IMR-90 (cell line): ENCODE results near the gene DGKG. TPM values are rescaled to one million over a fixed set of nuclear protein-coding genes. Genes with fewer than 3 reads are reported as not detected.

ENCODE experiments used
- ATAC-seq: fragments of 200-7000 bp; cut with Tn5 transposase; 2 replicates; pipeline ENCODE4 v1.9.1; 2020; ENCODE audit warnings: low read depth, mild to moderate bottlenecking, moderate library complexity
- BruUV-seq: library from RNA; stranded (reverse); fragments of 400-500 nt; replicated peaks from 2 replicates; lab custom pipeline; 2021; lab: Mats Ljungman, UMichigan
- CTCF ChIA-PET: fragments of 300-600 bp; formaldehyde crosslinking; extraction: SDS; loops from one replicate; lab custom pipeline; 2021; ENCODE audit warnings: antibody characterized with exemption; lab: Yijun Ruan, JAX
- POLR2A ChIA-PET: fragments of 300-600 bp; sonication (Branson Sonifier 250); formaldehyde crosslinking; loops from one replicate; lab custom pipeline; 2022; ENCODE audit warnings: antibody characterized with exemption; ENCODE audit not compliant: unreplicated experiment; lab: Charles Lee
- DNase-seq: peaks from one replicate; pipeline ENCODE4 v3.0.0; 2013
- H2AFZ ChIP-seq: replicated peaks from 2 replicates; pipeline ENCODE3; 2013; ENCODE audit warnings: low read length, mild to moderate bottlenecking; ENCODE audit not compliant: poor library complexity
- H2AK5ac ChIP-seq: 2 replicates; pipeline ENCODE4 v1.6.1; 2013; ENCODE audit warnings: low read depth, low read length, inconsistent platforms
- H2AK9ac ChIP-seq: replicated peaks from 2 replicates; pipeline ENCODE3; 2013; ENCODE audit warnings: mild to moderate bottlenecking, low read depth, low read length, moderate library complexity; ENCODE audit not compliant: poor library complexity
- H2BK120ac ChIP-seq: 2 replicates; pipeline ENCODE4 v1.6.1; 2013; ENCODE audit warnings: low read depth, low read length, inconsistent platforms
- H2BK15ac ChIP-seq: 3 replicates; pipeline ENCODE4 v1.6.1; 2013; ENCODE audit warnings: low read depth, low read length, inconsistent platforms
- H2BK20ac ChIP-seq: 2 replicates; pipeline ENCODE4 v1.6.1; 2013; ENCODE audit warnings: low read depth, mild to moderate bottlenecking, inconsistent platforms, low read length, moderate library complexity
- H2BK5ac ChIP-seq: 2 replicates; pipeline ENCODE4 v1.6.1; 2013; ENCODE audit warnings: mild to moderate bottlenecking, low read depth, low read length, inconsistent platforms; ENCODE audit not compliant: poor library complexity, severe bottlenecking
- H3K14ac ChIP-seq: replicated peaks from 2 replicates; pipeline ENCODE4 v1.6.1; 2013; ENCODE audit warnings: low read depth, low read length, inconsistent platforms
- H3K18ac ChIP-seq: 2 replicates; pipeline ENCODE4 v1.6.1; 2013; ENCODE audit warnings: low read depth, low read length, control low read depth
- H3K23ac ChIP-seq: 2 replicates; pipeline ENCODE4 v1.6.1; 2013; ENCODE audit warnings: low read depth, low read length, inconsistent platforms
- H3K27ac ChIP-seq: 2 replicates; pipeline ENCODE4 v1.5.1; 2013; ENCODE audit warnings: mild to moderate bottlenecking, control low read depth, low read length; ENCODE audit not compliant: insufficient read depth
- H3K27me3 ChIP-seq: 2 replicates; pipeline ENCODE4 v1.6.1; 2013; ENCODE audit warnings: low read length; ENCODE audit not compliant: control insufficient read depth, insufficient read depth
- H3K36me3 ChIP-seq: 2 replicates; pipeline ENCODE4 v1.6.1; 2013; ENCODE audit warnings: low read length, mixed read lengths; ENCODE audit not compliant: control insufficient read depth, insufficient read depth
- H3K4ac ChIP-seq: 2 replicates; pipeline ENCODE4 v1.6.1; 2013; ENCODE audit warnings: low read depth, low read length, inconsistent platforms
- H3K4me1 ChIP-seq: 2 replicates; pipeline ENCODE4 v1.6.1; 2013; ENCODE audit warnings: low read length, mixed read lengths; ENCODE audit not compliant: control insufficient read depth, insufficient read depth
- H3K4me2 ChIP-seq: 2 replicates; pipeline ENCODE4 v1.6.1; 2013; ENCODE audit warnings: low read depth, mild to moderate bottlenecking, control low read depth, low read length, moderate library complexity
- H3K4me3 ChIP-seq: 2 replicates; pipeline ENCODE4 v1.5.1; 2013; ENCODE audit warnings: low read depth, mild to moderate bottlenecking, control low read depth, low read length, moderate library complexity; ENCODE audit not compliant: insufficient read depth
- H3K56ac ChIP-seq: 2 replicates; pipeline ENCODE4 v1.6.1; 2013; ENCODE audit warnings: low read length, inconsistent platforms; ENCODE audit not compliant: insufficient read depth; ENCODE audit errors: extremely low read depth
- H3K79me1 ChIP-seq, 2 experiments: 2 replicates each; pipeline ENCODE4 v1.6.1; 2013; ENCODE audit warnings: low read length in 2 of 2, inconsistent platforms in 1 of 2, low read depth in 1 of 2
- H3K9ac ChIP-seq: 2 replicates; pipeline ENCODE4 v1.6.1; 2013; ENCODE audit warnings: low read depth, low read length, control low read depth
- H3K9me1 ChIP-seq: 2 replicates; pipeline ENCODE4 v1.6.1; 2013; ENCODE audit warnings: low read length, inconsistent platforms; ENCODE audit not compliant: insufficient read depth
- H3K9me3 ChIP-seq: 2 replicates; pipeline ENCODE4 v1.6.1; 2013; ENCODE audit warnings: low read length; ENCODE audit not compliant: control insufficient read depth, insufficient read depth
- H4K20me1 ChIP-seq: 2 replicates; pipeline ENCODE4 v1.6.1; 2013; ENCODE audit warnings: low read length, inconsistent platforms; ENCODE audit not compliant: insufficient read depth
- H4K5ac ChIP-seq: 2 replicates; pipeline ENCODE4 v1.6.1; 2013; ENCODE audit warnings: mild to moderate bottlenecking, low read depth, low read length, control low read depth
- H4K8ac ChIP-seq, 2 experiments: 2 replicates each; pipeline ENCODE4 v1.6.1; 2013; ENCODE audit warnings: low read depth in 2 of 2, low read length in 2 of 2, control low read depth in 1 of 2, inconsistent platforms in 1 of 2
- H4K91ac ChIP-seq: 2 replicates; pipeline ENCODE4 v1.6.1; 2013; ENCODE audit warnings: low read depth, low read length, inconsistent platforms; ENCODE audit not compliant: insufficient read depth
- CHD1 ChIP-seq: IDR thresholded peaks from 2 replicates; pipeline ENCODE4 v1.6.1; 2012; ENCODE audit warnings: low read depth, low read length, improper control_type of control experiment
- NFE2L2 ChIP-seq: fragments of 150-350 bp; IDR thresholded peaks from 2 replicates; pipeline ENCODE4 v1.6.1; 2016; ENCODE audit warnings: low read depth, mild to moderate bottlenecking, low read length
- POLR2A ChIP-seq: IDR thresholded peaks from 2 replicates; pipeline ENCODE4 v1.6.1; 2012; ENCODE audit warnings: mild to moderate bottlenecking, low read depth, low read length
- RCOR1 ChIP-seq: IDR thresholded peaks from 2 replicates; pipeline ENCODE4 v1.6.1; 2012; ENCODE audit warnings: mild to moderate bottlenecking, low read length, improper control_type of control experiment; ENCODE audit not compliant: insufficient replicate concordance
- SMC3 ChIP-seq: fragments of 150-350 bp; IDR thresholded peaks from 2 replicates; pipeline ENCODE4 v1.6.1; 2016; ENCODE audit warnings: low read depth, mild to moderate bottlenecking, antibody characterized with exemption, low read length, moderate library complexity
- USF2 ChIP-seq: fragments of 150-350 bp; IDR thresholded peaks from 2 replicates; pipeline ENCODE4 v1.6.1; 2017; ENCODE audit warnings: mild to moderate bottlenecking, antibody characterized with exemption, low read length, low read depth
- WGBS, 2 experiments: methylation state at CpG; one replicate each; pipeline versions ENCODE4 v1.1.5 to v1.1.7; 2013; ENCODE audit warnings: missing lambda C conversion rate in 2 of 2; ENCODE audit not compliant: insufficient read length in 1 of 2; ENCODE audit errors: extremely low coverage in 2 of 2; 5-methylcytosine and 5-hydroxymethylcytosine counted together
- dilution Hi-C: fragments of 300-500 bp; cut with HindIII; formaldehyde crosslinking; loops from one replicate; pipeline ENCODE4 v1.14.3; 2018; ENCODE audit warnings: low sequenced_read_pairs; ENCODE audit not compliant: unreplicated experiment
- in situ Hi-C: fragments of 300-500 bp; cut with MboI; formaldehyde crosslinking; loops from 3 replicates; pipeline ENCODE4 v1.14.3; 2019; ENCODE audit warnings: low sequenced_read_pairs, inconsistent platforms, mixed read lengths
- intact Hi-C: fragments of 100-400 bp; cut with micrococcal nuclease; formaldehyde crosslinking; loops from 2 replicates; pipeline ENCODE4 v1.10.0; 2022
- polyA plus RNA-seq, 3 experiments: library from polyadenylated mRNA; depleted of rRNA; stranded (reverse); fragments of >200 nt; gene quantifications; 2 replicates each; pipeline ENCODE4 v1.2.3, GENCODE V29; 2012; ENCODE audit warnings: low replicate concordance in 1 of 3
- total RNA-seq: library from RNA; depleted of rRNA; stranded (reverse); fragments of >200 nt; gene quantifications from 2 replicates; pipeline ENCODE4 v1.2.3, GENCODE V29; 2012

Gene DGKG
- total and polyA plus RNA-seq, 2 of the 4 experiments (the other 2 are of a cell fraction) = 1.2 to 4.1 TPM

DNA sequence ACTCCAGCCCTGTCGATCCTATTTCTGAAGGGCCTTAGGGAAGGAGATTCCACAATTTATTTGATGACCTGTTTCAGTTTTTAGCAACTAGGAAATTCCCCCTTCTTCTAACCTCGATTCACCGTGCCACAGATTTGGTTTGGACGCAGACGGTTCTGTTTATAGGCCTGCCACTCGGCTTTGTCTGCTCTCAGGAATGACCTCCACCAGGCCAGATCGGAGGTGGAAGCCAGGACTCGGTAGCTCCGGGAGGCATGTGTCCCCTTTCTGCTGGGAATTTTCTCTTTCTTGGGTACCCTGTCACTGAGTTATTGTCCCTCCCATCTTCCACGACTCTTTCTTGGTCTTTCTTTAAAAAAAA is 167.6 kb downstream of the DGKG start:
- no peak overlapping the region for H2BK15ac ChIP-seq
- no peaks in the 10 kb centered on the region for H3K36me3 ChIP-seq
- H2AK5ac ChIP-seq = no peak overlapping the region
- no peak overlapping the region for H3K14ac ChIP-seq
- no peaks in the 10 kb centered on the region for H3K9me1 ChIP-seq
- no peak overlapping the region for H3K4me2 ChIP-seq
- no TSS peak for BruUV-seq
- no peak overlapping the region for H4K5ac ChIP-seq
- dilution Hi-C loops (no loop called here), in situ Hi-C loops (no loop called here), intact Hi-C loops (no loop called here)
- no peak overlapping the region for H4K91ac ChIP-seq
- H3K9me3 ChIP-seq = no peaks in the 10 kb centered on the region
- no peak overlapping the region for H3K56ac ChIP-seq
- no peak overlapping the region for H3K27ac ChIP-seq
- CTCF ChIA-PET = interaction anchor here (0.6 kb wide), 1 partner anchor 26 kb away, joined by 5 read pairs; no protein-coding TSS in a partner anchor
- no peak overlapping the region for H2BK5ac ChIP-seq
- H4K20me1 ChIP-seq = no peaks in the 10 kb centered on the region
- TF ChIP-seq POLR2A = no peak
- TF ChIP-seq NFE2L2 = no peak
- TF ChIP-seq RCOR1 = no peak
- TF ChIP-seq SMC3 = no peak
- TF ChIP-seq USF2 = no peak
- no peak for TF ChIP-seq CHD1
- no peaks in the 10 kb centered on the region; the same call in 1 of the 2 replicates for H3K4me1 ChIP-seq
- no peak overlapping the region for H2BK120ac ChIP-seq
- no peaks in the 10 kb centered on the region for H3K79me1 ChIP-seq
- H2BK20ac ChIP-seq = no peak overlapping the region
- H3K4me3 ChIP-seq = no peak overlapping the region
- no peak overlapping the region for H4K8ac ChIP-seq
- H2AK9ac ChIP-seq = no peak overlapping the region
- no peak overlapping the region for H3K4ac ChIP-seq
- no peak overlapping the region for H3K18ac ChIP-seq
- no peak overlapping the region for H3K23ac ChIP-seq
- no peak overlapping the region for H2AFZ ChIP-seq
- H3K9ac ChIP-seq = no peak overlapping the region
- POLR2A ChIA-PET = no interaction called here
- WGBS, 2 experiments = no CpG with 5 or more reads among the region's 10 CpGs
- peaks cover 56% of the 10 kb centered on the region for H3K27me3 ChIP-seq
- DNase-seq = no peak
- no peak for ATAC-seq
